T1000 (cell line): Measurements from ENCODE around the gene RABGGTB.
A peak's percentile ranks its signal among the peaks of the same experiment; 100 is the strongest.
"Not testable (repeated sequence)": the region's sequence is repeated elsewhere in the genome, so short reads cannot be mapped to it uniquely, and the experiment has no call there.

Source experiments
- DNase-seq: peaks from one replicate; lab custom pipeline; 2025; ENCODE audit warnings: mixed read lengths; lab: John Stamatoyannopoulos, UW

Gene RABGGTB

DNA sequence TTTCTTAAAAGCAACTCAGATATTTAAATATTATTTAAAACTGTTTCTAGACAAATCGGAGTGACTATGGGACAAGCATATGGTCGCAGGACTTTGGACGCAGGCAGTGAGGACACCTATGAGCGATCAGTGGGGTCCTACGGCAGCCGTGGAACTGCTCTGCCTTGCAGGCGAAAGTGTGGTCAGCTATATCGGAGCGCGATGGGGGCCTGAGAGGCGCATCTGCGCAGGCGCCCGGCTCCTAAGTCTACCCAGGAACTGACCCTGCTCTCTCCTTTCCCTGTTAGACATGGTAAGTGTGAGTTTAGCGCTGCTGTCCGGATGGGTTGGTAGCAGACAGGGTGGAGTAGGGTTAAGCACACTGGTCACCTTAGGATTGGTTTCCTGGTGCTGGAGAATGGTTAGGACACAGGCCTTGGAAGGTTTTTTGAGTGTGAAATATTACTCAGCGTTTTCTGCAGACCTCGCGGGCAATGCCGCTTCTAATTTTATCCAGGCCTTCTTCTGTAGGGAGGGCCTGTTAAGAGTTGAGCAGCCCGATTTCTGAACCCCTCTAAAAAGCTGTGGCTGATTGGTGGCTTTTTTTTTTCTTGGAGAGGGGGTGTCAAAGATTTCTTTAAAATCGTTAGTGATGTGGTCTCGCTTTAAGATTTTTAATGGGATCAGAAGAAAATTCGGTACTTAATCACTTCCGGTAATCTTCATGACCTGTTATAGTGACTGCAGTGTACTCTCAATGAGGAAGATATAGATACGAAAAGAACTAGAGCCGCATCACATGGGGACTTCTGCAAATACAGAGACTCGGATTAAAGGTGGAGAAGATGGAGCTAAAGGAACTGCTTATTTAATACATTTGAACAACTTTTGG lies at the start of gene RABGGTB:
TSS of gene RABGGTB (plus strand) at position 274 of the 871 bp plus-strand sequence. CDS start at position 290, 16 bp downstream.
- DNase-seq = peak; percentile 97

DNA sequence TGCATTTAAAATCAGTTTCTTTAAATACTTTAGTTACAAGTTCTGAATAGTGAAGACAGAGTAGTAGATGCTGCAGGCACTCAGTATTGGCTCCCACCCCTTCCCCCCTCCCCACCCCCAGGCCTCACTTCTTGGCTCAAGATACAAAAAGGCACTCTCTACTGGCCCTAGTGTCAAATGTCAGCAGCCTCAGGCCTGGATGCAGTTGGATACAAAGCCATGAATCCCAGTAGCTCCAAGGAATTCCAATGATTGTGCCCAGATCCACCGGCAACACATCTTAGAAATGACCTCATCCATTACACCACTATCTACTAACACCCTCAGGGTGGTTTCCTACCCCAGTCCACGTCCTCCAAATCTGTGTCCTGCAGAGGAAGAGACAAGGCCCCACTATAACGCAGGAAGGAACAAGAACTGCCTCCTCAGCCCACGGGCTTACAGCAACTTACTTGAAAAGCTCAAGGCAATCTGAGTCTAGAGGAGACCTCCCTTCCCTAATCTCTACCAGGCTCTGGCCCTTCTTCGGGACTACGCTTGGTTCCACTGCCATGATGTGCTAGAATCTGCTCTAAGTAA lies 43.9 kb upstream of the RABGGTB start:
- DNase-seq = no peak

DNA sequence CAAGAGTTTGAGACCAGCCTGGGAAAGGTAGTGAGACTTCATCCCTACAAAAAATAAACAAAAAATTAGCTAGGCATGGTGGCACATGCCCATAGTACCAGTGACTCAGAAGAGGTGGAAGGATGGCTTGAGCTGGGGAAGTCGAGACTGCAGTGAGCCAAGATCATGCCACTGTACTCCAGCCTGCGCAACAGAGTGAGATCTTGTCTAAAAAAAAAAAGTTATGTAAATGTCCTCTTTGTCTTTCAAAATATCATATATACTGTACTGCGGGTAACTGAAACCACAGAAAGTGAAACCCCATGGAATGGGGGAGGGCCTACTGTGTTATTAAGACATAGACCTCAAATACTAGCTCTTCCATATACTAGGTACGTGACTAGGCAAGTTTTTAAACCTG lies 40.8 kb upstream of the RABGGTB start:
- DNase-seq = no peak

GRCh38 chr1:75757210-75757609 lies 28.8 kb upstream of the RABGGTB start:
- DNase-seq = not testable (repeated sequence)

DNA sequence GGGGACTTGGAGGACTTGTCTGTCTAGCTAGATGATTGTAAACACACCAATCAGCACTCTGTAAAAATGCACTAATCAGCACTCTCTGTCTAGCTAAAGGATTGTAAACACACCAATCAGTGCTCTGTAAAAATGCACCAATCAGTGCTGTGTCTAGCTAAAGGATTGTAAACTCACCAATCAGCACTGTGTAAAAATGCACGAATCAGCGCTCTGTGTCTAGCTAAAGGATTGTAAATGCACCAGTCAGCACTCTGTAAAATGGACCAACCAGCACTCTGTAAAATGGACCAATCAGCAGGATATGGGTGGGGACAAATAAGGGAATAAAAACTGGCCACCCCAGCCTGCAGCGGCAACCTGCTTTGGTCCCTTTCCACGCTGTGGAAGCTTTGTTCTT lies 27.5 kb upstream of the RABGGTB start:
- DNase-seq = not testable (repeated sequence)

GRCh38 chr1:75764057-75764655 lies 21.9 kb upstream of the RABGGTB start:
- DNase-seq = no peak

DNA sequence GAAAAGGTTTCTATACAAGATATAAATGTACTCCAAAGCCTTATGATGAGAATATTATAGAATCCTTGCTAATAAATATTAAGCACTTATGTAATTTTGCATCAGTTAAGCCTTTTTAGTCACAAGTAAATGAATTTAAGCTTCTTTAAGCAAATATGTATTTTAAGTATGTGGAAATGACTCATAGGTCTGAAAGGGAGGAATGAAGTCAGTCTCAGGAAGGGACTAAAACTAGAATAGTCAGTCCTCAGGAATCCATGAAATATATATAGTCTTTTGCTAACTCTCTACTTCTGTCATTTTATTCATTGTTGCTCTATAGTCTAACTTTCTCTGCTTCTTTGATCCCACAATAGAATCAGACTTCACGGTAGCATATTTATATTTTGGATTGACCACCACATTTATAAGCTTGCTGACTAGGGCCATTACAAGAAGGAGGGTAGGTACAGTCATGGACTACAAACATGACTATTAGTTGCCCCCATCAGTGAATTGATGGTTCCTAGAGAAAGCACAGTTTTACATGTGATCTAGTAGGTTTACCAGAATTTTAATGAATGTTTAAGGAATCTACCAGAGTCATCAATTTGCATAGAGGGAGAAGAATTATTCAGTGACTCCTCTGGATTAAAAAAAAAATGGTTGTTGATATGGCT lies 20.2 kb upstream of the RABGGTB start:
- no peak for DNase-seq

- no peak for DNase-seq
These were observed 18.0 kb upstream of the RABGGTB start for GRCh38 chr1:75768016-75768415.

DNA sequence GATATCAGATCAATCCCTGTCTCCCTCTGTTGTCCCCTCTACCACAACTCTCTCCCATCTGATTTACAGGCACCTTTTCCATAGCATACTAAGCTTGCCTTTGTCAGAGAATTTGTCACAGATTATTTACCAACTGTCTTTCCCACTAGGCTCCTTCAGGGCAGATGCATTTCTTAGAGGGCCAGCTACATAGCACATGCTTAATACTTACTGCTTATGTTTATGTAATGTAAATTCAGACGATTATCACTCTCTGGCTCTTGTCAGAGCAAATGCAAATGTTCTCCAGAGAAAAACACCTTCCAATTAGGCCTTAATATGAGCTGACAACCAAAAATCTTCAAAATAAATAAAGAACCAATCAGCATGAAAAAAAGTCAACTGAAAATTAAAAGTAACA lies 15.3 kb upstream of the RABGGTB start:
- DNase-seq = no peak

DNA sequence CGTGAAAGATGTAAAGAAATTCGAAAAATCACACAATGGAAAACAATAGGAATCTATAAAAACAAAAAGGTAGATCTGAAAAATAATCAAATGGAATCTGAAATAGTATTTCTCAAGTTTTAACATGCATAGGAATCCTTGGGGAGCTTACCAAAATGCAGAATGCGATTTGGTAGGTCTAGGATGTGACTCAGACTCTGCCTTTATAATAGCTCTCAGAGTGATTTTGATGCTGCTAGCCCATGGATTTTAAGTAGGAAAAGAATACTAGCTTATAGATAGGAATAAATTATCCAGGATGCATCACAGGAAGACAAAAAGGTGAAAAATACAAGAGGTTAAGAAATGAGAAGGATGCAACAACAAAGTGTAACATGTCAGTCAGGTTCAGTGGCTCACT lies 14.1 kb upstream of the RABGGTB start:
- no peak for DNase-seq

- DNase-seq = not testable (repeated sequence)
These were observed 8.2 kb upstream of the RABGGTB start for GRCh38 chr1:75777812-75778211.

- DNase-seq = not testable (repeated sequence)
These were observed 7.4 kb upstream of the RABGGTB start for GRCh38 chr1:75778694-75779093.

- DNase-seq = not testable (repeated sequence)
These were observed 5.9 kb upstream of the RABGGTB start for GRCh38 chr1:75780183-75780582.

DNA sequence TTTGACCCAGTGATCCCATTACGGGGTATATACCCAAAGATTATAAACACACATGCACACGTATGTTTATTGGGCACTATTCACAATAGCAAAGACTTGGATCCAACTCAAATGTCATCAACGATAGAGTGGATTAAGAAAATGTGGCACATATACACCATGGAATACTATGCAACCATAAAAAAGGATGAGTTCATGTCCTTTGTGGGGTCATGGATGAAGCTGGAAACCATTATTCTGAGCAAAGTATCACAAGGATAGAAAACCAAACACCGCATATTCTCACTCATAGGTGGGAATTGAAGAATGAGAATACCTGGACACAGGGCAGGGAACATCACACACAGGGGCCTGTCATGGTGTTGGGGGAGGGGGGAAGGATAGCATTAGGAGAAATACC lies 2.1 kb upstream of the RABGGTB start:
- not testable (repeated sequence) for DNase-seq

DNA sequence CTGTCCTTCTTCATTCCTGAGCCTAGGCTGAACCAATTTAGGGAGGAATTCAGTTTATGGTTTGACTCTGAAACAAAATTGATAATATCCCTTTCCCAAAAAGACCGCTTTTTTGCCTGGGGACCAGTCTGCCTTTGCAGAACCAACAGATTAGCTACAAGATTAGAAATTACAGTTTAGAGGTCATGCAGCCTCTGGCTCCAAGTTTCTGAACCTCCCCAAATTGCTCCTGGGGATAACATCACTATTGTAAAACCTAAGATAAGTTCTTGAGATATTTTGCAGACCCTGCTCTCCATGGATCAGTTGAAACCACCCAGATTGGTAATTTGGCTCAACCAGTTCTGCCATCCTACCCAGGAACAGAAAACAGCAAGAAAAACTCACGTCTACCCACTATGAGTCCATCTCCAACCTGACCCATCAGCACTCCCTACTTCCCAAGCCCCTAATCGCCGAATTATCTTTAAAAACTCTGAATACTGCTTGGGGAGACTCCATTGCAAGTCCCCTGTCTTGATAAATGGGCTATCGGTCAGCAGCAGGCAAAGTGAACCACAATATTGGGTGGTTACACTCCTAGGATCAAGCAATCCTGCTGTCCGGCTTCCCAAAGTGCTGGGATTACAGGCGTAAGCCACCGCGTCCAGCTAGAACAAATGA lies 605 bp upstream of the RABGGTB start:
- DNase-seq = no peak

- no peak for DNase-seq
These were observed 941 bp downstream of the RABGGTB start for GRCh38 chr1:75786901-75787493.

- no peak for DNase-seq
These were observed 1.5 kb downstream of the RABGGTB start for GRCh38 chr1:75787524-75787923.

DNA sequence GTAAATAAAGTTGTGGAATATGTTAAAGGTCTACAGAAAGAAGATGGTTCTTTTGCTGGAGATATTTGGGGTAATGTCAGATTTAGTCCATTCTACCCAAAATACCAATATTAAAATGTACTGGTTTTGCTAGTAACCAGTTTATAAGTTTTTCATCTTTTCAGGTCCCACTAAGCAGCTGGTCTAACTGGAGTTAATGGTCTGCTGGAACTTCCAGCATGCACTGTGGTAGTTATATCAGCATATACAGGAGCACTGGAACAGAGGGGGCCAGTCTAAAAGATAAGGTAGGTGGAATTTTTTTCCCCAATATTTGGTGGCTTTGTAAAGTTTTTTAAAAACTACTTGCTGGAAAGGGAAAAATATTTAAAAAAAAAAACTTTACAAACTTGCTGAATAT lies 3.9 kb downstream of the RABGGTB start:
- DNase-seq = no peak

DNA sequence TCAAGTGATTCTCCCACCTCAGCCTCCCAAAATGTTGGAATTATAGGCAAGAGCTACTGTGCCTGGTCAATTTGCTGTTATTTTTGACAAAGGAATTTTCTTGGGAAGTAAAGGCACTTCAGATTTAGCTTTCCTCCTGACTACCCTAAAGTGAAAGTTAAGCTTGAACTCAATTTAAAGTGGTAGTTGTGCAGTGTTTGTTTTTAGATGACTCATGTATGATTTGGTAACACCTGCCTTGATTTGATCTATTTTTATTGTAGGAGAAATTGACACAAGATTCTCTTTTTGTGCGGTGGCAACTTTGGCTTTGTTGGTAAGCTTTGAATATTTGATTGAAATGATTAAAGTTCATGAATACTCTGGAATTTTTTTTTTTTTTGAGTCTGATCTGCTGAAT lies 5.0 kb downstream of the RABGGTB start:
- no peak for DNase-seq

GRCh38 chr1:75792091-75792490 lies 6.0 kb downstream of the RABGGTB start:
- DNase-seq = no peak

DNA sequence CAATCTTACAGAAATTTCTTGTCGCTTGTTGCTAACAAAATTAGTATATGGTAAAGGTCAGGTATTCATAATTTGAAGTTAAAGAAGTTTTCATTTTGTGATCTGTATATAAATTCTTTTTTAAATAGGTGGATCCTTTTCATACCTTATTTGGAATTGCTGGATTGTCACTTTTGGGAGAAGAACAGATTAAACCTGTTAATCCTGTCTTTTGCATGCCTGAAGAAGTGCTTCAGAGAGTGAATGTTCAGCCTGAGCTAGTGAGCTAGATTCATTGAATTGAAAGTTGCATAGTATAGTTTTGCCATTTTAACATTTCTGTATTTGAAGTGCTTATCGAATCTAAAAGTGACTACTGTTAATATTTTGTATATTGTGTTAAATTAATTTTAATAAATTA lies 8.3 kb downstream of the RABGGTB start:
- no peak for DNase-seq
